ENCODE results near the gene CLIP3.

The CLIP3 gene

DNA sequence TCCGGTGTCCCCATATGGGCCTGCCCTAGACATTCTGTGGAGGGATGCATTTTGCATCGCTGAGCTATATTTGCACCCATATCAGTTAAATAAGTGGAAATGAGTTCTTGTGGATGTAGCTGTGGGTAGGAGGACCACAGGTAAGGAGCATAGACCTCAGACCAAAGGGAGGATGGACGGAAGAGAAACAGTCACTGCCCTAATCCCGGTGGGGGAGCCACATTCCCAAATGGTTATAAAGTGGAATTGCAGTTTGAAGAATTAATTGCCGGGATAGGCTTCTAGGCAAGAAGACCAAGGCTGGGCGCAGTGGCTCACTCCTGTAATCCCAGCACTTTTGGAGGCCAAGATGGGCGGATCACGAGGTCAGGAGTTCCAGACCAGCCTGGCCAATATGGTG, 35.9 kb downstream of the CLIP3 start:
- no peak for DNase-seq (ENCODE audit: low read depth in 1 of 2, low spot score in 1 of 2)
- Histone ChIP-seq H3K27ac (replicated peaks) (no peak overlapping the region), H3K4me3 (replicated peaks; ENCODE audit: insufficient read depth, low read length) (no peak overlapping the region), H3K27me3 (ENCODE audit: insufficient read depth, poor library complexity, severe bottlenecking) (no peaks in the 10 kb centered on the region)
- TF ChIP-seq, protein P1, sequence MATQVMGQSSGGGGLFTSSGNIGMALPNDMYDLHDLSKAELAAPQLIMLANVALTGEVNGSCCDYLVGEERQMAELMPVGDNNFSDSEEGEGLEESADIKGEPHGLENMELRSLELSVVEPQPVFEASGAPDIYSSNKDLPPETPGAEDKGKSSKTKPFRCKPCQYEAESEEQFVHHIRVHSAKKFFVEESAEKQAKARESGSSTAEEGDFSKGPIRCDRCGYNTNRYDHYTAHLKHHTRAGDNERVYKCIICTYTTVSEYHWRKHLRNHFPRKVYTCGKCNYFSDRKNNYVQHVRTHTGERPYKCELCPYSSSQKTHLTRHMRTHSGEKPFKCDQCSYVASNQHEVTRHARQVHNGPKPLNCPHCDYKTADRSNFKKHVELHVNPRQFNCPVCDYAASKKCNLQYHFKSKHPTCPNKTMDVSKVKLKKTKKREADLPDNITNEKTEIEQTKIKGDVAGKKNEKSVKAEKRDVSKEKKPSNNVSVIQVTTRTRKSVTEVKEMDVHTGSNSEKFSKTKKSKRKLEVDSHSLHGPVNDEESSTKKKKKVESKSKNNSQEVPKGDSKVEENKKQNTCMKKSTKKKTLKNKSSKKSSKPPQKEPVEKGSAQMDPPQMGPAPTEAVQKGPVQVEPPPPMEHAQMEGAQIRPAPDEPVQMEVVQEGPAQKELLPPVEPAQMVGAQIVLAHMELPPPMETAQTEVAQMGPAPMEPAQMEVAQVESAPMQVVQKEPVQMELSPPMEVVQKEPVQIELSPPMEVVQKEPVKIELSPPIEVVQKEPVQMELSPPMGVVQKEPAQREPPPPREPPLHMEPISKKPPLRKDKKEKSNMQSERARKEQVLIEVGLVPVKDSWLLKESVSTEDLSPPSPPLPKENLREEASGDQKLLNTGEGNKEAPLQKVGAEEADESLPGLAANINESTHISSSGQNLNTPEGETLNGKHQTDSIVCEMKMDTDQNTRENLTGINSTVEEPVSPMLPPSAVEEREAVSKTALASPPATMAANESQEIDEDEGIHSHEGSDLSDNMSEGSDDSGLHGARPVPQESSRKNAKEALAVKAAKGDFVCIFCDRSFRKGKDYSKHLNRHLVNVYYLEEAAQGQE (IDR thresholded peaks at IDR 0.05; ENCODE audit: insufficient replicate concordance, low read depth): no peak
- TF ChIP-seq CTCF (IDR thresholded peaks at IDR 0.05; ENCODE audit: insufficient read depth, low read length) (no peak), POLR2AphosphoS5 (IDR thresholded peaks at IDR 0.05; ENCODE audit: low read depth) (no peak), GABPA (IDR thresholded peaks at IDR 0.05; ENCODE audit: low read depth) (no peak), SPI1 (IDR thresholded peaks at IDR 0.05; ENCODE audit: borderline replicate concordance, low read depth) (no peak)

DNA sequence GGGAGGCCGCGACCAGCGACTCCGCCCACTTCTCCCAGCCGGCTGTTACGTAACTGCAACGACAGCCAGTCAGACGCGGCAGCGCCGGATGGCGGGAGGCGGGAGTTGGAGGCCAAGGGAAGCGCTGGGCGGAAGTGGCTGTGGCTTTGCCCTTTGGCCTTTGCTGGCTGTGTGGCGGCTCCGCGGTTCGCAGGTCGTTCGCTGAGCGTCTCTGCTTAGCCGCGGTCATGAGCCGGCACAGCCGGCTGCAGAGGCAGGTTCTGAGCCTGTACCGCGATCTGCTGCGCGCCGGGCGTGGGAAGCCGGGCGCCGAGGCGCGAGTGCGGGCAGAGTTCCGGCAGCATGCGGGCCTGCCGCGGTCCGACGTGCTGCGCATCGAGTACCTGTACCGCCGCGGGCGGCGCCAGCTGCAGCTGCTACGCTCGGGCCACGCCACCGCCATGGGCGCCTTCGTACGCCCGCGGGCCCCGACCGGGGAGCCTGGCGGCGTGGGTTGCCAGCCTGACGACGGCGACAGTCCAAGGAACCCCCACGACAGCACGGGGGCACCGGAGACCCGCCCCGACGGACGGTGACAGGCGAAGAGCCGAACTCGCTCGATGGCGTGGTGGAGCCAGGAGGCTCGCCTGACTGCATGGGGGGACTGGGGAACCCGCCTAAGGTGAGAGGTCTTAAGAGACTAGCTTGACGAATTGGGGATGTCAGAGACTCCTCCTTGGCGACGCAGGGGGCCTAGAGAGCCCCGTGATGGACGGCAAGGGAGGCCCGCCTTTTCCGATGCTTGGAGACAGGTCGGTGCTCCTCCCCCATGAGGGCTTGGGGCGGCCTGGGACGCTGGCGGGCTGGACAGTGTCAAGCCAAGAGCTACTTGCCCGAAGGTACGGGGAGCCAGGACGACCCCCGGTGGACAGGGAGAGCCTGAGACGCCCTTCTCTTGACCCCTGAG, 37.4 kb downstream of the CLIP3 start, which contains the start of gene SDHAF1:
Gene SDHAF1 (plus strand): TSS at position 141 of the 946 bp plus-strand sequence. CDS start 87 bp downstream, at position 228.
- peak within 1 kb of the TSS; percentile 83 for H3K27ac ChIP-seq (replicated peaks)
- H3K27me3 ChIP-seq (ENCODE audit: insufficient read depth, poor library complexity, severe bottlenecking): no peaks in the 10 kb centered on the region
- no peak for TF ChIP-seq CTCF (IDR thresholded peaks at IDR 0.05; ENCODE audit: insufficient read depth, low read length)
- peak; percentile 74; the same call in 1 of the 2 replicates for TF ChIP-seq POLR2AphosphoS5 (IDR thresholded peaks at IDR 0.05; ENCODE audit: low read depth)
- TF ChIP-seq GABPA (IDR thresholded peaks at IDR 0.05; ENCODE audit: low read depth): peak; percentile 80
- peak; percentile 75 for TF ChIP-seq SPI1 (IDR thresholded peaks at IDR 0.05; ENCODE audit: borderline replicate concordance, low read depth)
- H3K4me3 ChIP-seq (replicated peaks; ENCODE audit: insufficient read depth, low read length): peak within 1 kb of the TSS; percentile 83
- peak; percentile 92 to 97 for DNase-seq (ENCODE audit: low read depth in 1 of 2, low spot score in 1 of 2)

GRCh38 chr19:35993923-35994598, 38.6 kb downstream of the CLIP3 start:
- Histone ChIP-seq H3K27me3 (ENCODE audit: insufficient read depth, poor library complexity, severe bottlenecking) (no peaks in the 10 kb centered on the region), H3K27ac (replicated peaks) (no peak overlapping the region), H3K4me3 (replicated peaks; ENCODE audit: insufficient read depth, low read length) (no peak overlapping the region)
- TF ChIP-seq POLR2AphosphoS5 (IDR thresholded peaks at IDR 0.05; ENCODE audit: low read depth): no peak
- TF ChIP-seq, protein P1 (IDR thresholded peaks at IDR 0.05; ENCODE audit: insufficient replicate concordance, low read depth): no peak
- TF ChIP-seq GABPA (IDR thresholded peaks at IDR 0.05; ENCODE audit: low read depth): no peak
- no peak for TF ChIP-seq SPI1 (IDR thresholded peaks at IDR 0.05; ENCODE audit: borderline replicate concordance, low read depth)
- no peak for DNase-seq (ENCODE audit: low read depth in 1 of 2, low spot score in 1 of 2)
